NB4 (cell line): ENCODE measurements around the gene FCAMR.

Source experiments
- CTCF ChIP-seq: IDR thresholded peaks from one replicate; pipeline ENCODE4 v1.5.1; 2012; ENCODE audit warnings: low read depth, low read length
- MAX ChIP-seq: IDR thresholded peaks from 2 replicates; pipeline ENCODE4 v1.6.1; 2011; ENCODE audit warnings: low read depth, low read length
- POLR2A ChIP-seq: IDR thresholded peaks from 2 replicates; pipeline ENCODE4 v1.6.1; 2011; ENCODE audit warnings: mild to moderate bottlenecking; ENCODE audit not compliant: insufficient read length; ENCODE audit errors: extremely low read depth

GRCh38 chr1:206947255-206947654 is 23.0 kb downstream of the FCAMR start:
- TF ChIP-seq CTCF (no peak), MAX (no peak), POLR2A (no peak)
